ENCODE results near the gene VSIR. TPM values are rescaled to one million over a fixed set of nuclear protein-coding genes. Genes with fewer than 3 reads are reported as not detected.

VSIR gene
- total and polyA plus RNA-seq, 4 donors, result 32.3 to 244 (median 84.5) TPM

- H3K27me3 ChIP-seq (ENCODE audit: control insufficient read depth in 3 of 3, insufficient read depth in 3 of 3, low read length in 2 of 3), result no peaks in the 10 kb centered on the region
- WGBS, 2 donors, result 87 to 92% methylated on average over 8 of the region's 8 CpGs
- ATAC-seq (ENCODE audit: insufficient read depth, low FRiP score), result no peak
- H3K4me3 ChIP-seq, result no peak overlapping the region
- H3K36me3 ChIP-seq (ENCODE audit: control insufficient read depth in 4 of 4, insufficient read depth in 4 of 4, low read length in 4 of 4), result peaks cover 0 to 5% (median 0%) of the 10 kb centered on the region in 4 donors
- H3K27ac ChIP-seq (ENCODE audit: low read depth in 1 of 2, low read length in 1 of 2), result peak overlapping the region in 1 of 2 donors; percentile 37
- peaks cover 15 to 47% (median 17%) of the 10 kb centered on the region in 5 donors for H3K4me1 ChIP-seq (ENCODE audit: control insufficient read depth in 5 of 5, insufficient read depth in 5 of 5, low read length in 5 of 5)
- H3K9me3 ChIP-seq (ENCODE audit: control insufficient read depth in 4 of 4, insufficient read depth in 3 of 4, low read length in 3 of 4), result peaks cover 0 to 5% (median 0%) of the 10 kb centered on the region in 4 donors
- H3K9ac ChIP-seq (ENCODE audit: insufficient read depth in 1 of 2, low read length in 2 of 2), result no peak overlapping the region
- TF ChIP-seq CTCF (IDR thresholded peaks at IDR 0.05; ENCODE audit: control extremely low read depth, extremely low read depth), result no peak
- no peak for DNase-seq
These were observed 28.2 kb downstream of the VSIR start for GRCh38 chr10:71744897-71745663.

GRCh38 chr10:71743866-71744265 lies 29.5 kb downstream of the VSIR start:
- Histone ChIP-seq H3K4me3 (no peak overlapping the region), H3K27me3 (ENCODE audit: control insufficient read depth in 3 of 3, insufficient read depth in 3 of 3, low read length in 2 of 3) (no peaks in the 10 kb centered on the region), H3K9me3 (ENCODE audit: control insufficient read depth in 4 of 4, insufficient read depth in 3 of 4, low read length in 3 of 4) (peaks cover 0 to 5% (median 0%) of the 10 kb centered on the region in 4 donors), H3K36me3 (ENCODE audit: control insufficient read depth in 4 of 4, insufficient read depth in 4 of 4, low read length in 4 of 4) (no peaks in the 10 kb centered on the region), H3K9ac (ENCODE audit: insufficient read depth in 1 of 2, low read length in 2 of 2) (no peak overlapping the region), H3K27ac (ENCODE audit: low read depth in 1 of 2, low read length in 1 of 2) (no peak overlapping the region), H3K4me1 (ENCODE audit: control insufficient read depth in 5 of 5, insufficient read depth in 5 of 5, low read length in 5 of 5) (peaks cover 12 to 39% (median 15%) of the 10 kb centered on the region in 5 donors)
- DNase-seq, result no peak
- TF ChIP-seq CTCF (IDR thresholded peaks at IDR 0.05; ENCODE audit: control extremely low read depth, extremely low read depth), result no peak
- 84 to 89% methylated on average over 1 of the region's 1 CpG for WGBS, 2 donors
- no peak for ATAC-seq (ENCODE audit: insufficient read depth, low FRiP score)

GRCh38 chr10:71743089-71743838 lies 30.1 kb downstream of the VSIR start:
- Histone ChIP-seq H3K36me3 (ENCODE audit: control insufficient read depth in 4 of 4, insufficient read depth in 4 of 4, low read length in 4 of 4) (no peaks in the 10 kb centered on the region), H3K9me3 (ENCODE audit: control insufficient read depth in 4 of 4, insufficient read depth in 3 of 4, low read length in 3 of 4) (peaks cover 0 to 5% (median 0%) of the 10 kb centered on the region in 4 donors), H3K27ac (ENCODE audit: low read depth in 1 of 2, low read length in 1 of 2) (no peak overlapping the region), H3K4me1 (ENCODE audit: control insufficient read depth in 5 of 5, insufficient read depth in 5 of 5, low read length in 5 of 5) (peaks cover 12 to 35% (median 15%) of the 10 kb centered on the region in 5 donors), H3K9ac (ENCODE audit: insufficient read depth in 1 of 2, low read length in 2 of 2) (no peak overlapping the region), H3K27me3 (ENCODE audit: control insufficient read depth in 3 of 3, insufficient read depth in 3 of 3, low read length in 2 of 3) (no peaks in the 10 kb centered on the region), H3K4me3 (no peak overlapping the region)
- DNase-seq (no peak), ATAC-seq (ENCODE audit: insufficient read depth, low FRiP score) (no peak)
- WGBS, 2 donors, result 69 to 80% methylated on average over 4 of the region's 4 CpGs
- TF ChIP-seq CTCF (IDR thresholded peaks at IDR 0.05; ENCODE audit: control extremely low read depth, extremely low read depth), result no peak
